GM04504 (cell line): Measurements from ENCODE around the gene TMEM174.
"Not testable (repeated sequence)": the region's sequence is repeated elsewhere in the genome, so short reads cannot be mapped to it uniquely, and the experiment has no call there.

ENCODE experiments used
- DNase-seq: peaks from one replicate; pipeline ENCODE4 v3.0.0-alpha.2; 2012; ENCODE audit warnings: low read depth

Gene TMEM174

GRCh38 chr5:73197637-73198257 lies 24.8 kb downstream of the TMEM174 start:
- DNase-seq = no peak

- no peak for DNase-seq
These were observed 26.0 kb downstream of the TMEM174 start for GRCh38 chr5:73198833-73199592.

- no peak for DNase-seq
These were observed 26.7 kb downstream of the TMEM174 start for GRCh38 chr5:73199671-73200070.

DNA sequence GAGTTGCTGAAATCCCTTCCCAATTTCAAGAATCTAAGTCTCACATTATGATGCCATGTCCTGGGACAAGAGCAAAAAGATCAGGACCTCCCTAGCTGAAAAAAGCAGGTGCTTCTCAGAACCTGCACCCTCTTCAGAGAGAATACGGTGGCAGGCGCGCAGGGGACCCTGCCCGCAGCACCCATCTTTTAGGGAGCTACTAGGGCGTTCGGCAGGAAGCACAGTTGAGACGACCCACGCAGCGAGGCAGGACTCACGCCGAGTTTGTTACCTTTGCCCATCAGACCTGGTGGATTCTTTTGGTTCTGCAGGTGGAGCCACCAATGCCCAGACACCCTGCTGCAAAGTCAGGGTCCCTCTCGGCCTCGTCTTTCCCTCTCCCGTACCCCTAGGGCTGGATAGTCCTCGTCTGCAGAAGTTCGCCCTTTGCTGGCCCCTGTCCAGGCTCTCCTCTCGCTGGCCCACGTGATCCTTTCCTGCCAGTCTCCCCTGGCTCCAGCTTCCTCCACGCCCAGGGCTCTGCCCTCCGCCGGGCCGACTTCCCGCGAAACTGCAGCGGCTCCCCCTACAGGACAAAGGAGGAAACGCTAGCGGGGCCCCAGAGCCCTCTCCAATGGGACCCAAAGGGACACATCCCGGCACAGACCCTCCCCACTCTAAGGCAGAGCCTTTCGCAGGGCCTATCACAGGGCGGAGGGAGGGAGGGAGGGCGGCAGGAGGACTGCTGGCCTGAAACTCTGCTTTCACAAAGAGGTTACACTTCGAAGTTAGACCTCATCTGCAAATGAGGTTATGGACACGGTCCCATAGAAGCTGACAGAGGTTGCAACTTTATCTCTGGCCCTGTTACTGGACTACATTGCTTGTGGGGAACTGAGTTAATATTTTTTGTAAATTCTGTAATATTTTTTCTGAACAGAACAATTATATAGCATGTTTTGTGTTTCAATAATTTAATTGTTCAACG lies 28.8 kb downstream of the TMEM174 start:
- peak; percentile 22 for DNase-seq

GRCh38 chr5:73204332-73204731 lies 31.3 kb downstream of the TMEM174 start:
- DNase-seq = no peak

DNA sequence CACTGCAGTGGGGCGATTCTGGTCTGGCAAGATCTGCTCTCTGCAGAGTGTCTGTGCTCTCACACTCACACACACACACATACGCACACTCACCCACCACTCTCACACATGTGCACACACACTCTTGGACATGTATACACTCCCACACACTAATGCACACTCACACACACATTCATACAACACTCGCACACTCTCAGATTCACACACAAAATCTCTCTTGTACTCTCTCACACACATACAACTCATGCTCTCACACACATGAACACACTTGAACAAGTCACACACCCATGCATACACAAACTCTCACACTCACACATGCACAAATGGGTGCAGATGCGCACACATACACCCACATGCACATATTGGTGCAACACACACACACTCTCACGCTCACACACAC lies 31.7 kb downstream of the TMEM174 start:
- no peak for DNase-seq

DNA sequence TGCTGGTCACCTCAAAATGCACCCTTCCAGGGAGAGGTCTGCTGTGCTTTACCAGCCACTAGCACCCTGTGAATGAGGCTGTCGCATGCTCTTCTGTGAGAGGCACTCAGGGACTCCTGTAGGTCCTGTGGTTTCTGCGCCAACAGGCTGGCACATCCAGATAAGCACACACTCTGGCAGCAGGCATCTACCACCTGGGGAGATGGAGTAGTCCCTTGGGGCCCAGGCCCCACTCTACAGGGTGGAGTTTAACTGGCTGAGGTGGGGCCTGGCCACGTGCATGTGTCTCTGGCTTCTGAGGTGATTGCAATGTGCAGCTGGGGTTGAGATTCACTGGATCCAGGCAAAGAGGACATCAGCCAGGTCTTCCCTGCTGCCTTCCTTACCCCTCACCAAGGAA lies 32.3 kb downstream of the TMEM174 start:
- no peak for DNase-seq

- DNase-seq = not testable (repeated sequence)
These were observed 34.2 kb downstream of the TMEM174 start for GRCh38 chr5:73207239-73207638.

DNA sequence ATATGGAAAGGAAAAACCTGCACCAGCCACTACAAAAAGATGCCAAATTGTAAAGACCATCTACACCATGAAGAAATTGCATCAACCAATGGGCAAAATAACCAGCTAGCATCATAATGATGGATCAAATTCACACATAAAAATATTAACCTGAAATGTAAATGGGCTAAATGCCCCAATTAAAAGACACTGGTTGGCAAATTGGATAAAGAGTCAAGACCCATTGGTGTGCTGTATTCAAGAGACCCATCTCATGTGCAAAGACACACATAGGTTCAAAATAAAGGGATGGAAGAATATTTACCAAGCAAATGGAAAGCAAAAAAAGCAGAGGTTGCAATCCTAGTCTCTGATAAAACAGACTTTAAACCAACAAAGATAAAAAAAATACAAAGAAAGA lies 36.1 kb downstream of the TMEM174 start:
- DNase-seq = not testable (repeated sequence)

GRCh38 chr5:73212693-73213092 lies 39.7 kb downstream of the TMEM174 start:
- not testable (repeated sequence) for DNase-seq

DNA sequence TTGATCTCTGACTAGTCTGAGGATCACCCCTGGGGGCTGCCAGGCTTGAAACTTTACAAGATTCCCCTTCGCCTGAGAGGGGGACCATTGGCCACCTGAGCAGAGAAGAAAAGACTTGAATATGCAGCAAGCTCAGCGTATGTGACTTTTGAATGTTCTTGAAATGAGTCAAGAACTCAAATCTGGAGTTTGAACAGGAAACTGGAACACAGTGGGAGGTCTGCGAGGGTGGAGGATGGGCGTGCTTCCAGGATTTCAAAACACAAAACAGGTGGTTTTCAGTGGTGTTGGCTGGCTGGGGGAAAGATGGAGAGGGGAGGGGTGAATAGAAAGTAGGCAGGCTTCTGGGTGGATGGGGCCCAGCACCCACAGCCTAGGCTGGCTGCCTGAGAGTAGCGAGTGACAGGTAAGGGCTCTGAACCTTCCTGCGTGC lies 40.6 kb downstream of the TMEM174 start:
- peak; percentile 59 for DNase-seq

DNA sequence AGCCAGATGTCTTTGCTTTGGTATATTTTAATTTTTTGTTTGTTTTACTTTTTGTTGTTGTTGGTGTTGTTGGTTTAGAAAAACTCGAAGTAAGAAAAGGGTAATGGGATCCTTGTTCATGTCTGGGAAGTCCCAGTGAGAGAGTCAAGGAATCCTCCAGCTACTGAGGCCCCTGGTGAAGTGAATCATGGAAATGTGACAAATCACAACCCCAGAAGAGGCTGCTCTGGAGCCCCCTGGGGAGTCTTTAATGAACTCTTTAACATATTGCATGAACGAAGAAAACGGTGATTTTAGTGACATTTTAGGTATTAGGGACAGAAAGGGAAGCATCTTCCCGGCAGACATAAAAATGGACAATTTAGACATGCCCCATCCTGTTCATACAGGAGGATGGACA lies 41.3 kb downstream of the TMEM174 start:
- no peak for DNase-seq

GRCh38 chr5:73214996-73215395 lies 42.0 kb downstream of the TMEM174 start:
- DNase-seq = no peak

DNA sequence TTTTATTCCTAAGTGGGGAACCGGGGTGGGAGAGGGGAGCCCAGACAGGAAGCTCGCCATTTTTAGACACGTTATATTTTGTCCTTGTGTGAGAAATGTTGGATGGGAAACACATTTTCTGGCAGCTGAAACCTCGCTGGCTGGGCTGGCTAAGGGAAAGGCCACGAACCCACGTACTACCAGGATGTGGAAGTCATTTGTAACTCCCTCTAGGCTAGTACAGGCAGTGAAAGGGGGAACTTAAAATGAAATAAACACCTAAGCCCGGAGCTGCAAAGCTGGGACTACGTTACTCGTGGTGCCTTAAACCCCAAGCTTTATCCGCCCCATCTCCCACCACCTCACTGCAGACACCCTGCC lies 42.5 kb downstream of the TMEM174 start:
- no peak for DNase-seq

- peak; percentile 67 for DNase-seq
These were observed 43.1 kb downstream of the TMEM174 start for GRCh38 chr5:73215891-73216610.

GRCh38 chr5:73218552-73219171 lies 45.7 kb downstream of the TMEM174 start:
- DNase-seq = no peak

- not testable (repeated sequence) for DNase-seq
These were observed 46.3 kb downstream of the TMEM174 start for GRCh38 chr5:73219336-73219735.

- DNase-seq = no peak
These were observed 48.2 kb downstream of the TMEM174 start for GRCh38 chr5:73221161-73221560.

DNA sequence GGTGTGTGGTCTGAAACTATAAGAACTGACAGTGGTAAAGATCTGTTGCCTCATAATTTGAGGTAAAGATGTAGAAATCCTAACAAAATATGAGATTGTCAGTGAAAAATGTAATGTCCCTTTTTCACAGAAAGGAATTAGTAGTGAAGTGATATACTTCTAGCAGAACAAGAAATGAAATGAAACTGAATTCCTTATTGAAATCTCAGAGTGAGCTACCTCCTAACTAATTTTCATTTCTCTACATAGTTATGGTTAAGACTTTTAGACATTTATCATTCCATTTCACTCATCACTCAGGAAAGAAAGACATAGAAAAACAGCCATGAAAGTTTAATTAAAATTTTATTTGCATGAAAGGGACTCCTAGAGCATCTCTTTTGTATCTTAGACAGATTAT lies 48.7 kb downstream of the TMEM174 start:
- no peak for DNase-seq

- DNase-seq = no peak
These were observed 49.2 kb downstream of the TMEM174 start for GRCh38 chr5:73222173-73222572.
